Measurements from ENCODE around the gene FGF6.

FGF6 gene

DNA sequence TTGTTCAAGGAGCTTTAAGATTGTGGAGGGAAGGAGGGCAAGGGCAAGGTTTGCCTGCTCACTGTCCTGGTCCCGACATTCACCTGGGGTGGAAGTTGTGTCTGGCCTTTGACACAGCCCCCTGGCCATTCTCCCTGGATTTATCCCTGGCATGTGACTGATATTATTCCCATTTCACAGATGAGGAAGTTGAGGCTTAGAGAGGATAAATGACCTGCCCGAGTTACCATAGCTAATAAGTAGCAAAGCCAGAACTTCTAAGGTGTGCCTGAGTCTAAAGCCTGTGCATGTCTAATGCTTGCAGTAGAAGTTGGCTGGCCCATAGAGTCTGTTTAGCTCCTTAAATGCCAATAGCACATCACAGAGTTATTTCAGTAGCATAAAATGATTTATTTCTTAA is 720 bp upstream of the FGF6 start:
- no peak for DNase-seq

DNA sequence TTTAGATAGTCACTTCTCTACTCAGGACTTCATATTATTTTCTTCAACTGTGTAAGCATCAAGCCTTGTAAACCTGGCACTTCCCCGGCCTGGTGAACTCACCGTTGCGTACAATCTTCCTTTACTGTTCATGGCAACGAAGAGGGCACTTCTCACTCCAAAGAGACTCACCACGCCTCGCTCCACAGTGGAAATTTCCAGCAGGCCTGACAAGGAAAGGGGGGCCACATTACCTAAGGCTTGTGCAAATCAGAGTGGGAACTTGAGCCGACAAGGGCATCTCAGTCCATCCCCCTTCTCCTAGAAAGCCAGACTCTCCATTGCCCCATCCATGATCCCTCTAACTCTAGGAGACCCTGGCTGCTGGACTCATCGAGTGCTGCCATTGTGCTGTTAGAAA is 1.6 kb downstream of the FGF6 start:
- DNase-seq: no peak

DNA sequence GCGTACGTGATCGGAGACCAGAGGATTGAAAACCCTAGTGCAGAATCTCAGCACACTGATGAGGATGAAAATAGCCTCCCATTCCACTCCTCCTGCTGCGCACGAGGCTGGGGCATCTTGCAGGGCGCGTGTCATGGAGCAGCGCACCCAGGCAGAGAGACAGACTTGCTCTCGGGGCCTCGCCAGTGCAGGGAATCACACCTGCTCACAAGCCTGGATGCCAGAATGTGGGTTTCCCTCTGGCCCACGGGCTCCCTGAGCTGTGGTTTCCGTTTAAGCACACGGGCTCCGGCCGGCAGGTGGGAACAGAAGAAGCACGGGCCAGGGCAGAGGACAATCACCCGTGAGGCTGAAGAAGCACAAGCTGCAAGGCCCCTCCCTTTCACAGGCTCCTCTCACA is 2.0 kb downstream of the FGF6 start:
- no peak for DNase-seq

DNA sequence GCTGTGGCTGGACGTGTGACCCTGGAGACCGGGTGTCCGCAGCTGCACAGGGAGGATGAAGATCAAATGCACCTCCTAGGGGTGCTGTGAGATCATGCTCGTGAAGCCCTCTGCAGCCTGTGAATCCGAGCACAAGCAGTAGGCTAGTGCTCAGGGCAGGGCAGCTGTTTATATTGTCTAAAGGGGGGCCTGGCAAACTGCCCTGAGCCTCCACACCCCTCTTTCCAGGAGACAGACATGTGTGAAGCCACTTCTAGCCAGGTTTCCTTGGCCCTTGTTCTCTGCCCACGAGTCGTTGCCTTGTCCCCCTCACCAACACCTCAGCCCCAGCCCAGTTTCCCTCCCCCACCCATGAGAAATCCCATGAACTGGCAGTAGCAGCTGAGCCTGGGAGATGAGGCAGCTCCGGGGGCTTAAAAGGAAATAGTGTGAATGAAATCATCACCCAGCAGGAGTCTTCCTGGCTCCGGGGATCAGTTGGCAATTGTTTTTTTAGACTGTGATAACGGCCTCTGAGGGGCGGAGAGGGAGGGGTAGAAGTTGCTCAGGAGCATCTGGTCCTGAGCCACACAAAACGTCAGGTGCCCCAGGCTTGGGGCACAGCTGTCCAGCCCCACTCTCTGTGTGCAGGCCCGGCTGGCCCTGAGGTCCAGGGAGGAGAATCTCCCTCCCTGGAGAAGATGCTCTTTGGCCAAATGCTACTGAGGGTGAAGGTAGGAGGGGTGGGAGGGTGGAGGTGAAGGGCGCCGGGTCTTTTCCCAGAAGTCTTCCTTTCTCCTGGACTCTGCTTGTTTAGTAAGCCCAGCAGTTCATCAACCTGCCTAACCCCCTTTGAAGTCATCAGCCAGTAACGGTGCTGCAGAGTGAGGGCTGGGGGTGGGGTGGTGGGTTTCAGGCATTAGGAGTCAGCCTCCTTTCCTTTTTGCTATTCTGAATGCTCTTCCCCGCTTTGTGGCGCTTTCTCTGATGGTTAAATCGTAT is 4.0 kb downstream of the FGF6 start:
- no peak for DNase-seq

DNA sequence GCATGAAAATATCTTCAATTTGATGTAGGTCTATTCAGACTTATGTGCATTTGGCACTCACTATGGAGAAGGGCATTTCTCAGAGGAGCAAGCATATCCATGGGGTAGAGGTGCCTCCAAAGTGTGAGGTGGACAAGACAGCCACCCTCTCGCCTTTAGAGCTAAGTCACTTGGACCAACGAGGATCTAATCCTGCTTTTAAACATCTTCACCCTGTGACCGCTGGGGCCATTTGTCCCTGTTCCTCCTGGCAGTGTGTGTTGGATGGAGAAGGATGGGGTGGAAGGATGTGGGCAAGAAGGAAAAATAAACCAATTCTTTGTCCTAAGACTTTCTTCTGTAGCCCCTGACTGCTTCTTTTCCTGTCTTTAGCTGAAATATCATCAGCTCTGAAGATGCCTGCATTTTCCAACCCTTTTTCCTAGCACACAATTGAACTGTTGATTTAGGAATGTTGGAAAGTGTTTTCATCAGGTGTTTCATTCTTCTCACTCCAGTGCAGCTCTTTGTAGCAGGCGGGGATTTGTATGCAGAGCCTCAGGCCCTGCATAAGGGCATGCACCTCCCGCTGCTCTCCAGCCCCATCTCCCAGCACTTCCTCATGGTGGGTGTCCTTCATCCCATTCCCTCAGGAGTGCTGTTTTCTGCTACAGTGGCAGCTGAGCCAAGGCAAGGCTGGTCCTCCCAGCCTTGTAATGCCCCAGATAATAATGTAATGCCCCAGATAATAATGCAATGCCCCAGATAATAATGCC is 5.3 kb downstream of the FGF6 start:
- no peak for DNase-seq

DNA sequence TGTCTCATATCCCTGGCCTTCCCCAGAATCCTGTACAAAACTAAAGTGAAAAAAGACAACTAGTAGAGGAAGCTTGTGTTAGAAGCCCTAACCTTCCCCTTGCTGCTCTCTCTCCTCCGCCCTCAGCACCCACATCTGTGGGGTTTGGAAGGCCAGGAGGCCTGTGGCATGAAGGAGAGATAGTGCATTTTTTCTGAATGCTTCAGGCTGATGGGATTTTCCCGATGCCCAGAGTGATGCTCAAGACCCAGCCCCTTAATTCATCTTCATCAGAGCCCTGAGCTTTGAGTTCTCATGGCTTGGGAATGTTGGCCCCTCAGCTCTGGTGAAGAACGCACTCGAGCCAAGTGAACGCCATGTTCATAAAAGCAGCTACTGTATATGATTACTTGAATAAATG is 5.9 kb downstream of the FGF6 start:
- no peak for DNase-seq

DNA sequence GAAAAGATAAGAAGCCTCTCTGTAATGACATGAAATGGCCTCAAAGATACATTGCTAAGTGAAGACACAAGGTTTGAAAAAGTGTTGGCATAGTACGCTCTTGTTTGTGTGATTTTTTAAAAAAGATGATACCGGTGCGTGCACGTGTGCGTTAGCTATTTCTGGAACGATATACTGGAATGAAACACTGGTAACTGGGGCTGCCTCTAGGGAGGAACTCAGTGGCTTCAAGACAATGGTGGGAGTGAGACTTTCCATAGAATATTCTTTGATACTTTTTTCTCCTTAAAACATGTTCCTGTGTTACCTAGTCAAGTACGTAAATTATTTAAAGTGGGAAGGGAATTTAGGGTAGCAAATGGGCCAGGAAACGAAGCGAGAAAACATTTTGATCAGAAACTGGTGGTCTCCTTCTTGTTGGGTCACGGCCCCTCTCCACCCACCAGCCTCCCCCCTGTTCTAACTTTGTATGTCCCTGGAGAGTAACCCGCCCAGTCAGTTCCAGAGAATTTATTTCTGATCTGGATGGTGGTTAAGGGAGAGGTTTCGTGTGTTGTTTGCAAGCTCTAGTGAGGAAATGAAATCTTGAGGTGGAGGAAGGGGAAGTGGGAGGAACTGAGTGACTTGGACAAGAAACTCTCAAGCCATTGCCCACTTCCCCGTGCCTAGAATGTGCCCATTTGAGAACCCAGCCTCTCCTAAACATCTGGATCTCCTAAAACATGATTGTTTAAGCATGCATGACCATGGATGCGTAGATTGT is 6.6 kb downstream of the FGF6 start:
- no peak for DNase-seq

DNA sequence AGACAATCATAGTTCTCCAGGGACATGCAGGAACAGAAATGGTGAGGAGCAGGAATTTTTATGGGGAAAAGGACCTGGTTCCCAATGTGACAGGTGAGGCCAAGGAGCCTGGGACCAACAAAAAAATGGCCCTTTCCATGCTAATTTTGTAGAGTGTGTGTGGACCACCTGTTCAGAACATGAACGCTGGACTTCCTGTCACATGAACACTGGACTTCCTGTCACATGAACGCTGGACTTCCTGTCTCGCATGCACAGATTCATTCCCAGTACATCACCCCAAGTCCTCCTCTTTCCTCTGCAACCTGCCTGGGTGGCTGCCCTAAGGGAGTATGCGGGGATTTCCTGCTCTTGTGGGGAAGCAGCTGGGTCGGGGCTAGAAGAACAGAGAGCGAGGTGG is 10.1 kb downstream of the FGF6 start:
- DNase-seq: no peak

DNA sequence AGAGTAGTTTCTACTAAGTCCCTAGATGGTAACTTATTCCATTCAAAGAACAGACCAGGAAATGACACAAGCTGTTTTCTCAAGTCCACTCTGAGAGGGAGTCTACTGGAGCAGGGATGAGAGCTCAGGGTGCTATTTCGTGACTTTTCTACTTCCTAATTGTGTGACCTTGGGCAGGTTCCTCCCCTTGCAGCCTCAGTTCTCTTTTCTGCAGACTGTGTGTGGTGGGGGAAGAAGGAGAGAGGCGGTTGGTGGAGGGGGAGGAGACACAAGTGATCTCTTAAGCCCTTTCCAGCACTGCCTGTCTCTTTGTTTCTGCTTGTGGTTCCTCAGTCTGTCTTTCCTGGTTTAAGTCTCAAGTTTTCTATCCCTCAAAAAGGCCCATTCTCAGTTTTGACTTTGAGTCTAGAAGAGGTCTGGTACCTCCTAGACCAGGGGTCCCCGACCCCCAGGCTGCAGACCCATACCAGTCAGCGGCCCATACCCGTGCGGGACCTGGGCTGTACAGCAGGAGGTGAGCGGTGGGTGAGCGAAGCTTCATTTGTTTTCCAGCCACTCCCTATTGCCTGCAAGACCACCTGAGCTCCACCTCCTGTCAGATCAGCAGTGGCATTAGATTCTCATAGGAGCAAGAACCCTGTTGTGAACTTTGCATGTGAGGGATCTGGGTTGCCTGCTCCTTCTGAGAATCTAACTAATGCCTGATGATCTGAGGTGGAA is 10.7 kb downstream of the FGF6 start:
- DNase-seq: no peak

DNA sequence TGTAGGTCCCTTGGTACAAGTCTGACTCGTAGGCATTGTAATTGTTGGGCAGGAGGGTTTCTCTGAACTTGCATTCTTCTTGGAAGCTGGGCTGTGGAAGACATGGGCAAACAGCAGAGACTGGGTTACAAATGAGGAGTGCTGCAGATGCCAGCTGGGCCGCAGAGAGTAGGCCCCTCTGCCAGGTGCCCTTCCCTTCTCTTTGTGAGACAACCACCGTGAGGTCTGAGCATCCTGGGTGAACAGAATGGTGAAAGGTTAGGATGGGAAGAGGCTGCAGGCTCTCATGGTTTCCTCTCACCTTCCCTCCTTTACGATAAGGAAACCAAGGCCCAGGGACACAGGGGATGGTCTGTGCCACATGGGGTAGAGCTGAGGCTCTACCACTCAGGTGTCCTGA is 11.3 kb downstream of the FGF6 start:
- no peak for DNase-seq

DNA sequence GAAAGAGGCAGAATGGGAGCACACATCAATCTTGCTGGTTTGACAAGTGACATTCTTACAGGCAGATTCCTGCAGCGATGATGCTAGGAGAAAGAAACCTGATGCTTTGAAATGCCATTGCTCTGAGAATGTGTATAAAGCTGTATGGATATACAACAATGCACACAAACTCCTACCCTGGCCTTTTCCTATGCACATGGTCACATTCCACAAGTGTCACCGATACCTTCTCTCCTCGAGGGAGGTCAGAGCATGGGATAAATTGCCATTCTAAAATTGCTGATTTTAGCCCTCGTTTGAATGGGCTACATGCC is 11.9 kb downstream of the FGF6 start:
- DNase-seq: no peak

DNA sequence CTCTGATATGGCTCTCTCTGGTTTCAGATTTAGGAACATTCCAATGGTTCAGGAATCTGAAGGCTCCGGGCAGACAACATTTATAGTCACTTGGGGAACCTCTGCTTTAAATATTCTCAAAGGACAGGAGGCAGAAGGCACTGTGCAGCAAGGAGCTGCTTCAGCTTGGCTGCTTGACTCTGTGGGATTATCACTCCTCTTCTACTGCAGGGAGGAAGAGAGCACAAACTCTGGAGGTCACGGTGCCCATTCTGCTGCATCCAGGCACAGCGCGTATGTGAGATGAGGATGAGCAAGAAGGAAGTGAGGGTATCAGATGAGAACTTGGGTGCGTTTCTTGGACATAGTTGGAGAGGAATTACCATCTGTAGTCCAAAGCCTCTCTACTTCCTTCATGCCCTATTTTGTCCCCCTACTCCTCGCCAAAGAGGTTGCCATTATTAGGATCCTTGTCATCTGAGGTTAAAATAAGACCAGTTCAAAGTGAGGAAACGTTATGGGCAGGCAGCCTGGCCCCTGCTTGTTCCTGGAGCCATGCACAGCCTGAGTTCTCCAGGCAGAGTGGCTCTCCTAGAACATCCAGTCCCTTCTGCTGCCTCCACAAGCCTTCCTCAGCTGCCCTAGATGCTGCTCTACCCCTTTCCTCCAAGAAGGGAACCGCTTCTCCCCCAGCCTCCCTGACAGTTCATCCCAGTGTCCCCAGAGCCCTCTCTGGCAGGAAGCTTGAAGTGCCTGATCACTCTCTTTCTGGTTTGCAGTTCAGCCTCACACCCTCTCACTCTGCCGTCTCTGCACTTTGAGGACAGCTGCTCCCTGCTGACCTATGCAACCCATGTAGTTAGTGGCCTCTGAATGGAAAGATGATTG is 12.5 kb downstream of the FGF6 start:
- no peak for DNase-seq

DNA sequence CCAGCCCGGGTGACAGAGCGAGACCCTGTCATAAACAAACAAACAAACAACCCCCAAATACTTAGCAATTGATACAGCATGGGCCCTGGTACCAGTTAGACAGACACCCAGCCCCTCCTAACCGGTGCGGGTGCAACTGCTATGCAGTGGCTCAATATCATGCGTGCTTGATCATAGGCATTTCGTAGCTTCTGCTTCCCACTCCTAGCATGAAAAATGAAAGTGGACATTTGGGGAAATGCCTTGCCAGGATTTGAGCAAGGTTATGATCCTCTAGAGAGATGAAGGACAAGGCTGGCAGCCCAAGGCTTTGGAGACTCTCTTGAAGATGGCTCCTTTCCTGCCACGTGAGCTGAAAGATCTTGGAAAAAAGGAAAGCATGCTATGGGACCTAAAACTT is 13.7 kb downstream of the FGF6 start:
- no peak for DNase-seq

DNA sequence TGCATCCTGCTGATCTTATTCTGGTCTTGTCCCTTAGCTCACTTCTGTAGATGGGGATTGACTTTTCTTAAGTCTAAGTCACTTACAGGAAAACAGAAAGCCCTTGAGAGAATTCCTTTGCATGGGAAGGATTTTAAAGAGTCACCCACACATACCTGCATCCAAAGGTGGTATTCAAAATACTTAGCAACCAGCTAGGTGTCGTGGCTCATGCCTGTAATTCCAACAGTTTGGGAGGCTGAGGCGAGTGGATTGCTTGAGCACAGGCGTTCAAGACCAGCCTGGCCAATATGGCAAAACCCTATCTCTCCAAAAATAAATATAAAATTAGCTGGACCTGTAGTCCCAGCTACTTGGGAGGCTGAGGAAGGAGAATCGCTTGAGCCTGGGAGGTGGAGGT is 14.2 kb downstream of the FGF6 start:
- no peak for DNase-seq

DNA sequence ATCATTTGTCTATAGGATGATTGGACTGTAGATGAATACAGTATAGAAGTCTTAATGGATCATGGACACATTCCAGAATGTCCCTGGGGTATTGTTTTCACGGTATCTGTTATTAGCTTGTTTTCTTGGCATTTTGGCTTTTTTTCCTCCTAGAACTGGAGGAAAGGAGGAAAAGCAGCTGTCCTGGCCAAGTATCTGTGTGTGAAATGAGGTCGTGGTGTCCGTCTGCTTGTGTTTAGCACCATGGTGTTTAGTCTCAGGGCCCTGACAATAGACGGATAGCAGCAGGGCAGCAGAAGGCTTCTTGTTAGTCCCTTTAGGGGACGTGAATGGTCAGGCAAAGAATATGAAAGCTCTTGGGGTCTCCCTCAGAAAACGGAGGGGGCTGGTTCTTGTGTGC is 21.2 kb downstream of the FGF6 start:
- no peak for DNase-seq

DNA sequence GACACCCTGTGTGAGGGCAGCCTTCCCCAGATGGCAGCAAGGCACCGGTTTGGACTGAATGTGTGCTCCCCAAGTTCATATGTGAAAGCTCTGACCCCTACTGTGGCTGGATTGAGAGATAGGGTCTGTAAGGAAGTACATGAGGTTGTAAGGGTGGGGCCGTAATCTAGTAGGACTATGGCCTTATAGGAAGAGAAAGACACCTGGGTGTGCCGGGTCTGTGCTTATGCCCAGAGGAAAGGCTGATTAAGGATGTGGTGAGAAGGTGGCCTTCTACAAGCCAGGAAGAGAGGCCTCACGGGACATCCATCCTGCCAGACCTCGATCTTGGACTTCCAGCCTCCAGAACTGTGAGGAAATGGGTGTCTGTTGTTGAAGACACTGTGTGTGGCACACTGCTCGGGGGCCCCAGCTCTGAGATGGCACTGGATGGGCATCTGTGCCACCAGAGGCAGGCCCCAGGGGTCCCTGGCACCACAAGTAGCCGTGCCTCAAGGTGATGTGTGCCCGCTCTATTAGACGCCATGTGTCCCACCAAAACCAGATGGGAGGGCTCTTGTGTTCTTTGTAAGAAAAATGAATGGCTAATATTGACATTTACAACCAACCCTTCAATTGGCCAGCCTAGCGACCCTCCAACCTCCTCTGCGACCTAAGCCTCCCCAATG is 22.0 kb downstream of the FGF6 start:
- DNase-seq: no peak

DNA sequence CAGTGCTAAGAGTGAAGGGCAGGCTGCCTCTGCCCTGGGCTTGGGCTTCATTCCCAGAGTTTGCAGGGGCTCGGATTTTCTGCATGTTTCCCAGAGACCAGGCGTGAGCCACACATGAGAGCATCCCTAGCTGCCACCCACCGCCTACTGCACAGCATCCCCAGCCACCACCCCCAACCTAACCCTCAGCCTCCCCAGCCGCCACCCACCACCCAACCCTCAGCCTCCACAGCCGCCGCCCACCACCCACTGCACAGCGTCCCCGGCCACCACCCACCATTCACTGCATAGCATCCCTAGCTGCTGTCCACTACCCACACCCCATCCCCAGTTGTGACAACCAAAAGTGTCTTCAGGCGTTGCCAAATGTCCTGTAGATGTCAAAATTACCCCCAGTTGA is 22.6 kb downstream of the FGF6 start:
- DNase-seq: no peak

DNA sequence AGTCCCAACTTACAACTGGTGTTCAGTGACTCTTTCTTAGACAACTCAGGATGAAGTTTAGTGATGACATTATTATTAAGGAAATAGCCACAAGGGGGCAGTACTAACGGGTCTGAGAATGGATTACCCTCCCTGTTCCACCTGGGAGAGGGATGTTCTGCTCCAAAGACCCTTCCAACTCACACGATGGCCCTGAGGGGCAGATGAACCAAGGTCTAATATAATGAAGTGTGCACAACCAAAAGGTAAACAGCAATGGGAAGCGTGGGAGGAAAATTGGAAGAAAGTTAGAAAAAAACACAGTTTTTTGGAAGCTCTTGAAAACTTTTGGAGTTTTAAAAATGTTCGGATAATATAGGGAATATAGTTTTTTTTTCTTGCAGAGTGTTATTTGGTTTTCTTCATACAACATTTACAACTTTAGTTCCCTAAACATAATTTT is 24.0 kb downstream of the FGF6 start:
- peak; percentile 9 for DNase-seq

DNA sequence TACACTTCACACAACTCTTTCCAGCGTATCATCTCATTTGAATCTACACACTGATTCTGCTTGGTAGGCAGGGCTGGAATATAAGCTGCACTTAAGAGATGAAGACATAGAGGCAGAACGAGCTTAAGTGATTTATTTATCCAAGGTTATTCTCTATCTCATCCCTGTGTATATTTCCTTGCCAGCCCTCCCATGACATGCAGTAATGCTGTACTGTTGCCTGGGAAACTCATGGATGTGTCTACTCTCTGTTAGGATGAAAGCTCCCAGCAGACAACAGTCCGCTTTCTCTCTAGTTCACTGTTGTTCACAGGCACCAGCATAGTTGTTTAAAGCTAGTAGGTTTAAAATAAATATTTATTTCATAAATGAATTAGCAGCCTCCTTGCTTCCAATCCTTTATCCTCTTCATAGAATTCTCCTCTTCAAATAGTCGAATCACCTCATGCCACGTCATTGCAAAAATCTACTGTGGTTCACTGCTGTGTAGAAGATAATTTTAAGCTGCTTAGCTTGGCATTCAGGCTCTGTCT is 25.4 kb downstream of the FGF6 start:
- DNase-seq: no peak

DNA sequence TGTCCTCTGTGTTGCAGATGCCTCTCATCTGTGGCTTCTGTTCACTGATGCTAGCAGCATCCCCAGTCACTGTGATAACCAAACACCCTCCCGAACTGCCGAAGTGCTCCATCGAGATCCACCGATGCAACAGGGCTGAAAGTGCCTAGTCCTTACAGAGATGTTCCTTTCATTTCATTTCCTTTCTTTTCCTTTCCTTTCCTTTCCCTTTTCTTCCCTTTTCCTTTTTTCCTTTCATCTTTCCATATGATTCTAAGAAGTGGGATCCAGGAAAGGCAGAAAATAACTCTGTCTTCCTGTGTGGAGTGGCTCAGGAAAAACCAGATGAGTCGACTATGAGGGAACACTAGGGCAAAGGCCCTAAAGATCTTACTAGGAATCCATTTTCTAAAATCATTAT is 26.7 kb downstream of the FGF6 start:
- no peak for DNase-seq

DNA sequence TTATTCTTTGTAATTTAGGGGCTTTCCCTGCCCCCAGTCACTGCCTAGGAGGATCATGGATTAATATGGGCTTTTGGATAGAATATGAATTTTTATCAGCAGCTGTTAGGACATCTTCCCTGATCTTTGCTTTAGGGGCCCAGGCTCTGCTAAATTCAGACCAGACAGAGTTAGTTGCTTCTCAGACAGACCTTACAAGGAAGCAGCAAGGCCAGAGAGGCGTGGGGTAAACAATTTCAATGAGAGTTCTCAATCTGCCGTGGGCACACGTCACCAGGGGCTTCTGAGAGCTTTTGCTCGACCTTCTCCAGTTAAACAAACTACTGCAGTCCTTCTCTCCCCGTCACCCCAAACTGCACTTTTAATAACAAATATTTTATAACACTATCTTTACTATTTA is 27.7 kb downstream of the FGF6 start:
- no peak for DNase-seq

Measured in NCI-H774 (cell line).